ENCODE measurements around the gene HNF1B.

The HNF1B gene

DNA sequence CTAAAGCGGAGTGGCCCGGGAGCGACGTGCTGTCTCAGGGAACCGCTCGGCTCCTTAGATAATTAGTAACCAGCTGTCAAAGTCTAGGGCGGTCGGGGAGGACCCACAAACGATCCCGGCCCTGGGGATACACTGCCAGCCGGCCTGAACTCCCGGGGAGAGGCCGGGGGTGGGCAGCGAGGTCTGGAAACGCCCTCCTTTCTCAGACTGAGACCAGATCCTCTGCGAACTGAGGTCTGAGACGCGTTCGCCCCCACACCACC is 1.3 kb downstream of the HNF1B start:
- H3K27me3 ChIP-seq (replicated peaks; ENCODE audit: control insufficient read depth, insufficient read depth, low read length): peaks cover 2% of the 10 kb centered on the region
- no peak for DNase-seq (ENCODE audit: extremely low read depth, insufficient read length)
- TF ChIP-seq, protein P1, sequence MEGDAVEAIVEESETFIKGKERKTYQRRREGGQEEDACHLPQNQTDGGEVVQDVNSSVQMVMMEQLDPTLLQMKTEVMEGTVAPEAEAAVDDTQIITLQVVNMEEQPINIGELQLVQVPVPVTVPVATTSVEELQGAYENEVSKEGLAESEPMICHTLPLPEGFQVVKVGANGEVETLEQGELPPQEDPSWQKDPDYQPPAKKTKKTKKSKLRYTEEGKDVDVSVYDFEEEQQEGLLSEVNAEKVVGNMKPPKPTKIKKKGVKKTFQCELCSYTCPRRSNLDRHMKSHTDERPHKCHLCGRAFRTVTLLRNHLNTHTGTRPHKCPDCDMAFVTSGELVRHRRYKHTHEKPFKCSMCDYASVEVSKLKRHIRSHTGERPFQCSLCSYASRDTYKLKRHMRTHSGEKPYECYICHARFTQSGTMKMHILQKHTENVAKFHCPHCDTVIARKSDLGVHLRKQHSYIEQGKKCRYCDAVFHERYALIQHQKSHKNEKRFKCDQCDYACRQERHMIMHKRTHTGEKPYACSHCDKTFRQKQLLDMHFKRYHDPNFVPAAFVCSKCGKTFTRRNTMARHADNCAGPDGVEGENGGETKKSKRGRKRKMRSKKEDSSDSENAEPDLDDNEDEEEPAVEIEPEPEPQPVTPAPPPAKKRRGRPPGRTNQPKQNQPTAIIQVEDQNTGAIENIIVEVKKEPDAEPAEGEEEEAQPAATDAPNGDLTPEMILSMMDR (IDR thresholded peaks at IDR 0.05; ENCODE audit: insufficient read depth, low read length, poor library complexity, severe bottlenecking): no peak
- H3K36me3 ChIP-seq (ENCODE audit: control insufficient read depth, insufficient read depth, low read length): no peaks in the 10 kb centered on the region
- peak overlapping the region; percentile 57 for H3K4me3 ChIP-seq (replicated peaks; ENCODE audit: low read depth, low read length)

DNA sequence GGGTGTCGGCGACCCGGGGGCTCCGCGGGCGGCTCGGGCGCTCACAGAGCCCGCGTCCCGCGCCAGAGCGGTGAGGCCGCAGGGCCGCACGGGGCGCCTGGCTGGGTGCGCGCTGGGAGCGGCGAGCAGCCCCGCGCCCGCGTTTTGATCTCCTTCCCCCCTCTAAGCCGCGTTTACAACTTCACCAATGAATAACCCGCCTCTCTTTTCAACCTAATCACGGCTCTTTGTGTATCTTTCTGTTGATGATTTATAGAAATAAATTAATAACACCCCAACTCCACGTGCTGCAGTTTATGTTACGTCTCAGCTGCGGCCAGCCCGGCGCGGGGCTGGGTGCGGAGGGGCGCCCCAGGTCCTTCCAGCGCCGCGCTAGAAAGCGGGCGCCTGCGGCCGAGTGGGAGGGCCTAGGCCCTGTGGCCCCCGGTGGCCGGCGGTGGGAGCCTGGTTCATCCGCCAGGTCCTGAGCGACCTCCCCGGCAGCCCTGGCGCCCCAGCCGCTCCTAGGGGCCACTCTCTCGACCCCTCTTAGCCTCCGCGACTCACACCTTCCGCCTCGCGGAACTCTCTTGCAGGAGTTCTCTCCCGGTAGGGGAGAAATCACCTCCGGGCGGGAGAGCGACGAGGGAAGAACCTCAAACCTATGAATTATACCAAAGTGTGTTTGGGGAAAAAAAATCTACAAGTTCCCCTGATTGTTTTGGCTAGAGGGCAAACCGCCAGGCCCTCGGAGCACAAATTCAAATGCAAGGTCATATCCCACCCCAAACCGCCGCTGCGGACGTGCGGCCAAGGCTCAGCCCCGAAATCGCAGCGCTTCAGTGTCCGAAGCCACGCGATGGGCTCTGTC is 1.9 kb downstream of the HNF1B start:
- Histone ChIP-seq H3K4me3 (replicated peaks; ENCODE audit: low read depth, low read length) (peak overlapping the region; percentile 57), H3K27me3 (replicated peaks; ENCODE audit: control insufficient read depth, insufficient read depth, low read length) (peaks cover 2% of the 10 kb centered on the region), H3K36me3 (ENCODE audit: control insufficient read depth, insufficient read depth, low read length) (no peaks in the 10 kb centered on the region)
- TF ChIP-seq, protein P1 (IDR thresholded peaks at IDR 0.05; ENCODE audit: insufficient read depth, low read length, poor library complexity, severe bottlenecking): no peak
- DNase-seq (ENCODE audit: extremely low read depth, insufficient read length): peak; percentile 29

DNA sequence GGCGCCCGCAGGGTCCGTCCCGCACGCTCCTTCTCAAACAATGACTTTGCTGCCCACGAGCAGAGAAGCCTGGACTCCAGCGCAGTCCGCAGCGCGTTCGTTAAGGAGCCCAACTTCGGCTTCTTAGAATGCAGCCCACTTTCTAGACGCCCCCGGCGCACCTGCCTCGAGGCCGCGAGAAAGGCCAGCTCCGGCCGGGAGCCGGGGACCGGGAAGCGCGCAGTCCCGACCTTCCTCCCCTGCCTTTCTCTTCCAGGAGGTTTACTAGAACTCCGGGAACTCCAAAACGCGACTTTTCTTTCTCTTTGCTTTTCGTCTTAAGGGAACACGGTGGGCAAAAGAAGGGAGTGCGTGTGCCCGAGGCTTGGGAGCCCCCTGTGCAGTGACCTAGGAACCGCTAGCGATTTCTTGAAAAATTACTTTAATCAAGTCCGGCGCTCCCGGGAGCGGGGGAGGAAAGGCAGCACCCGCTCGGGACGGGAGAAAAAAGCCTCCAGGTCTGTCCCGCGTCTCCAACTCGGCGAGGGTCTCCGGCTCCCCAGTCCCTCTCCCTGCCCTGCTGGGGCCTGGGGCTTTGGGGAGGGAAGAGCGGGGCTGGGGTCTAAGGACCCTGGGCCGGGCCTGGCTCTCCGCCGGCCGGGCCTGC is 2.6 kb downstream of the HNF1B start:
- TF ChIP-seq, protein P1 (IDR thresholded peaks at IDR 0.05; ENCODE audit: insufficient read depth, low read length, poor library complexity, severe bottlenecking): no peak
- no peaks in the 10 kb centered on the region for H3K36me3 ChIP-seq (ENCODE audit: control insufficient read depth, insufficient read depth, low read length)
- DNase-seq (ENCODE audit: extremely low read depth, insufficient read length): peak; percentile 26
- peak overlapping the region; percentile 51 for H3K4me3 ChIP-seq (replicated peaks; ENCODE audit: low read depth, low read length)
- H3K27me3 ChIP-seq (replicated peaks; ENCODE audit: control insufficient read depth, insufficient read depth, low read length): peaks cover 2% of the 10 kb centered on the region

DNA sequence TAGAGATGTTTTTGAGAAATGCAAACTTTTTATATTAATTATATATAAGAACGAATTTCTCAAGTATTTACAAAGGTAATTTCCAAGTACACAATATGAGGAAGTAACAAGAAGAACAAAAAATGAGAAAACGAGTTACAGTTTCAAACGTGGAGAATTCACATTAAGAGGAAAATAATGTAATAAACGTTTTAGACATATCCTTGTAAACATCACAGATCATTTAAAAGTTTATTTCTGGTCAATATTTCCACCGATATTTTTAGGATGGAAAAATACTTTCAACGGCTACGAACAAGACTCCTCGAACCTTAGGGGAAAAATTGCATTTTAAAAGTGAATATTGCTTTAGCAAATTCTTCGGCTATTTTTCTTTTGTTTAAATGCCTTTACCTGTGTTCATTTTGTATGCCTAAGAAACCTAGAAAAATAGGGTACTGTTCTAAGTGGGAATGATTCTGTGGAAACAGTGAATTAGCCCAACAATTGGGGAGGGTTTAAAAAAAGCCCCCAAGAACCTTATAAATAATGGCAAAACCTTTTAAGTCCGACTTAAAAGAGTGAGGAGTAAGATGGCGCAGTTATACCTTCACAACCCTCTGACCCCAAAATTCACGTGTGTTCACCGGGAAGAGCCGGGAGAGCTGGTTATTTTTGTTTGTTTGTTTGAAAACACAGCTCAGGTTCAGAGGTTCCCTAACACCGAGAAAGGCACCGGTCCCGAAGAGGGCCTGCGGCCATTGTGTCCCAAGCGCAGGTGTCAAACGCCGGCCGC is 3.3 kb downstream of the HNF1B start:
- TF ChIP-seq, protein P1 (IDR thresholded peaks at IDR 0.05; ENCODE audit: insufficient read depth, low read length, poor library complexity, severe bottlenecking): no peak
- DNase-seq (ENCODE audit: extremely low read depth, insufficient read length): no peak
- Histone ChIP-seq H3K36me3 (ENCODE audit: control insufficient read depth, insufficient read depth, low read length) (no peaks in the 10 kb centered on the region), H3K27me3 (replicated peaks; ENCODE audit: control insufficient read depth, insufficient read depth, low read length) (peaks cover 2% of the 10 kb centered on the region), H3K4me3 (replicated peaks; ENCODE audit: low read depth, low read length) (peak overlapping the region; percentile 51)

DNA sequence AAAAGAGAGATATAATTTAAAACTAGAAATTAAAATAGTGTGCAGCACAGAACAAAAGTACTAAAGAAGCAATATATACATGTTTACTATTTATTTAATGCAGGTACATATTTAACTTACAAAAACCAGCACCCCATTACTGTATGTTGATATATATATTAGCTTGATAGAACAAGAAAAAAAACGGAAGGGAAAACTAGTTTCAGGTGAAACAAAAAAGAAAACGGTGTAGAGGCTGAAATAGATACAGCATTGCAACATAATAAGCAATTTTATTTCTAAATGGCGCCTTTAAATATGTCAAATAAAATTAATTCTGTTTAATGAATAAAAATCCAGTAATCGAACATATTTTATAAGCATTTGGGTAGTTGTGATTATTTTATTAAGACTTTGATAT is 3.9 kb downstream of the HNF1B start:
- peaks cover 2% of the 10 kb centered on the region for H3K27me3 ChIP-seq (replicated peaks; ENCODE audit: control insufficient read depth, insufficient read depth, low read length)
- no peak overlapping the region for H3K4me3 ChIP-seq (replicated peaks; ENCODE audit: low read depth, low read length)
- TF ChIP-seq, protein P1 (IDR thresholded peaks at IDR 0.05; ENCODE audit: insufficient read depth, low read length, poor library complexity, severe bottlenecking): no peak
- DNase-seq (ENCODE audit: extremely low read depth, insufficient read length): no peak
- H3K36me3 ChIP-seq (ENCODE audit: control insufficient read depth, insufficient read depth, low read length): no peaks in the 10 kb centered on the region
